ENCODE results near the gene LRCH1. TPM values are rescaled to one million over a fixed set of nuclear protein-coding genes. Genes with fewer than 3 reads are reported as not detected.

Gene LRCH1
- total RNA-seq, 4 donors from 2014 or later: 54.3 to 72.2 (median 57.4) TPM

DNA sequence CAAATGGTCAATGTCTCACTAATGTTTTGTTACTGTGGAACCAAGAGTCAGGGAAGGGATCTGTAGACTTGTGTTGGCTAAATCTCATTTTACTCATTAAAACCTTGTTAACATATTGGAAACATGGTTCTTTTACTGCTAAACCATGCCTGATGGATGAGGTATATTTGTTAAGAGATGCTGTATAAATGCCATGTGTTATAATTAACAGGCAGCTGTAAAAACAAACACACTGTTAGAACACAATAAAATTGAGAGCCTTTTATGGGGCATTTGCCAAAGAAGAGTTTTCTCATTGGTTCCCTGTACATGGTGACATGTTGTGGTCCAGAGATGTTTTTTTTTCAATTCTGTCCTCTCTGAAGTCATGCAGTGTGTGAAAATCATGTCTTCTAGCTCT lies 122.0 kb downstream of the LRCH1 start:
- Histone ChIP-seq H3K9me3 (no peaks in the 10 kb centered on the region), H3K27me3 (no peaks in the 10 kb centered on the region), H3K27ac (peak overlapping the region in 2 of 4 donors; percentile 12 to 61), H3K36me3 (peaks cover 0 to 5% of the 10 kb centered on the region in 2 donors), H3K4me1 (peaks cover 10 to 59% (median 14%) of the 10 kb centered on the region in 3 donors), H3K4me3 (no peak overlapping the region)
- ATAC-seq: no peak
- TF ChIP-seq POLR2AphosphoS5 (IDR thresholded peaks at IDR 0.05): no peak
- TF ChIP-seq POLR2A (IDR thresholded peaks at IDR 0.05): no peak
- TF ChIP-seq CTCF (IDR thresholded peaks at IDR 0.05): no peak
- TF ChIP-seq EP300 (IDR thresholded peaks at IDR 0.05): no peak

DNA sequence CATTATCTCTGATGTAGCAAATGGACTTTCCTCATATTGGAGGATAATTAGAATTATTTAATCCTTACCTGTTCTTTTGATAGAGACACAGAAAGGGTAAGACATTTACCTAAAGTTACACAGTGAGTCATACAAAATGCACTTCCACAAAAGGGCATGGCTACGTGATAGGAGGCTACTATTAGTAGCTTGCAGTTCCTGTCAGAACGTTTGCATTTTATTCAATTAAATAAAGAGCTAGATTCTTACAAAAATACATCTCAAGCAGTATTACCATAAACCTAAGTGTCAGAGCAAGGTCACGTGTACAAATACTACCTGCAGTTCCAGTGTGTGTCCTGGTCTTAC lies 123.4 kb downstream of the LRCH1 start:
- Histone ChIP-seq H3K27me3 (no peaks in the 10 kb centered on the region), H3K4me3 (no peak overlapping the region), H3K27ac (peak overlapping the region in 2 of 4 donors; percentile 35 to 61), H3K9me3 (no peaks in the 10 kb centered on the region), H3K4me1 (peaks cover 13 to 73% (median 14%) of the 10 kb centered on the region in 3 donors), H3K36me3 (no peaks in the 10 kb centered on the region)
- ATAC-seq: no peak
- 36 to 53% methylated on average over 2 to 3 of the region's 3 CpGs for WGBS, 2 donors (ENCODE audit: low coverage in 1 of 2)
- TF ChIP-seq POLR2A (IDR thresholded peaks at IDR 0.05) (no peak), EP300 (IDR thresholded peaks at IDR 0.05) (no peak), POLR2AphosphoS5 (IDR thresholded peaks at IDR 0.05) (no peak), CTCF (IDR thresholded peaks at IDR 0.05) (no peak)

DNA sequence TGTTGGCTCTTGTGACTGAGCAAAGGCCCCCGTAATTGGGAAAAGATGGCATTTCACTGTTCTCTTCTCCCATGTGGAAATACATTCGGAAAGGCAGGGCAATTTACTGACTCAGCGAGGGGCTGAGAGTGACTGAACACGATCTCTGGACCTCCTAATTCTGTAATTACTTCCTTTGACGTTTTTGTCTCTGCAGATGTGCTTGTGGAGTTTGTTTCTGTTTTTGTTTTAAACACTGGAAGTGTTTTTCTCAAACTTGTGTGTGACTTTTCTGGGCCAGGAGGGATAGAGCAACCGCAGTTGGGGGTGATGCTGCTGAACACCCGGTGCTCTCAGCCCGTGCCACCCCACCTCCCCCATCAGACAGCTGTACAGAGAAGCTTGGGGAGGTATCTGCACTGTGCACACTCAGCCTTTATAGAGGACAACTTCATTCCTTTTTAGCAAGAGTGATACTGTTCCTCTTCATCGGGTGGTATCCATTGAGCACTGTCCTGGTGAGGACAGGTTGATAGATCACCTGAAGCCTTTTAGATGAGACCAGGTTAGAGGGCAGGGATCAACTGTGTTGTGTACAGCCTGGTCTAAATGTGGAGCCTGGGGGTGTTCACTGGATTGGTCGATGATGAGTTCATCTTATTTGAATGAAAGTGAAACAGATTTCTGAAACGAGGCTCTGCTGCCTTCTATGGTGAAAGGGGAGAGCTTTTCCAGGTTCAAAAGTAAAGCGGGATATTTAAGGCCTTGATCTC lies 126.6 kb downstream of the LRCH1 start:
- WGBS, 2 donors (ENCODE audit: low coverage in 1 of 2): 11 to 31% methylated on average over 7 to 10 of the region's 12 CpGs
- Histone ChIP-seq H3K27ac (peak overlapping the region; percentile 77 to 83 (median 80)), H3K27me3 (no peaks in the 10 kb centered on the region), H3K4me1 (peaks cover 13 to 67% (median 14%) of the 10 kb centered on the region in 3 donors), H3K9me3 (no peaks in the 10 kb centered on the region), H3K4me3 (peak overlapping the region; percentile 39 to 41), H3K36me3 (peaks cover 0 to 12% of the 10 kb centered on the region in 2 donors)
- TF ChIP-seq POLR2AphosphoS5 (IDR thresholded peaks at IDR 0.05): peak; percentile 8
- no peak for TF ChIP-seq EP300 (IDR thresholded peaks at IDR 0.05)
- peak in 1 of 4 experiments; percentile 10 for TF ChIP-seq CTCF (IDR thresholded peaks at IDR 0.05)
- no peak for TF ChIP-seq POLR2A (IDR thresholded peaks at IDR 0.05)
- ATAC-seq: peak; percentile 79

GRCh38 chr13:46682015-46682414 lies 129.0 kb downstream of the LRCH1 start:
- WGBS, 2 donors (ENCODE audit: low coverage in 1 of 2): 94 to 100% methylated on average over 3 of the region's 3 CpGs
- TF ChIP-seq CTCF (IDR thresholded peaks at IDR 0.05): no peak
- TF ChIP-seq POLR2AphosphoS5 (IDR thresholded peaks at IDR 0.05): no peak
- no peak for TF ChIP-seq EP300 (IDR thresholded peaks at IDR 0.05)
- TF ChIP-seq POLR2A (IDR thresholded peaks at IDR 0.05): no peak
- Histone ChIP-seq H3K4me1 (peaks cover 14 to 72% (median 18%) of the 10 kb centered on the region in 3 donors), H3K27me3 (no peaks in the 10 kb centered on the region), H3K27ac (no peak overlapping the region), H3K9me3 (no peaks in the 10 kb centered on the region), H3K4me3 (no peak overlapping the region), H3K36me3 (peaks cover 0 to 15% of the 10 kb centered on the region in 2 donors)
- no peak for ATAC-seq

GRCh38 chr13:46682707-46683106 lies 129.7 kb downstream of the LRCH1 start:
- peaks cover 0 to 15% of the 10 kb centered on the region in 2 donors for H3K36me3 ChIP-seq
- H3K4me1 ChIP-seq: peaks cover 14 to 78% (median 18%) of the 10 kb centered on the region in 3 donors
- TF ChIP-seq POLR2A (IDR thresholded peaks at IDR 0.05) (no peak), POLR2AphosphoS5 (IDR thresholded peaks at IDR 0.05) (no peak), CTCF (IDR thresholded peaks at IDR 0.05) (no peak), EP300 (IDR thresholded peaks at IDR 0.05) (no peak)
- 86 to 89% methylated on average over 1 of the region's 1 CpG for WGBS, 2 donors (ENCODE audit: low coverage in 1 of 2)
- no peaks in the 10 kb centered on the region for H3K9me3 ChIP-seq
- H3K27ac ChIP-seq: peak overlapping the region in 1 of 4 donors; percentile 20
- no peak overlapping the region for H3K4me3 ChIP-seq
- H3K27me3 ChIP-seq: no peaks in the 10 kb centered on the region
- ATAC-seq: no peak
